Fibroblast of lung (primary cell): ENCODE results near the gene PFDN5.

ENCODE experiments used
- CTCF ChIP-seq, 2 donors: IDR thresholded peaks in 1 of 2; conservative IDR thresholded peaks in 1 of 2; 1 replicate in 1 of 2; 2 replicates in 1 of 2; pipeline ENCODE4 v1.5.1; 2011 to 2012; ENCODE audit warnings: low read length in 2 of 2, control low read depth in 1 of 2, inconsistent platforms in 1 of 2, low read depth in 1 of 2, mild to moderate bottlenecking in 1 of 2
- EZH2 ChIP-seq: IDR thresholded peaks from 2 replicates; pipeline ENCODE4 v1.5.1; 2012; ENCODE audit warnings: low read length, control low read depth, mild to moderate bottlenecking; ENCODE audit errors: missing control alignments

GRCh38 chr12:53346491-53346890 is 51.1 kb downstream of the PFDN5 start:
- TF ChIP-seq CTCF (conservative IDR thresholded peaks at IDR 0.05 in 1 of 2, IDR thresholded peaks at IDR 0.05 in 1 of 2; ENCODE audit: low read depth in 1 of 2, low read length in 2 of 2): no peak
- TF ChIP-seq EZH2: no peak
